Esophagus muscularis mucosa (tissue), 4 donors: ENCODE data around the gene DNAL1. TPM values are rescaled to one million over a fixed set of nuclear protein-coding genes. Genes with fewer than 3 reads are reported as not detected.

ENCODE experiments used
- DNase-seq: peaks from one replicate; pipeline ENCODE4 v3.0.0-alpha.2; 2017; ENCODE audit errors: extremely low spot score
- H3K27ac ChIP-seq, 4 donors: fragments of 200-600 bp; sonication (generic); replicated peaks in 1 of 4; 1 replicate in 3 of 4; 2 replicates in 1 of 4; pipeline ENCODE4 v1.5.1; 2016 to 2019; ENCODE audit warnings: mild to moderate bottlenecking in 1 of 4
- H3K27me3 ChIP-seq, 4 donors: fragments of 200-600 bp; sonication (generic); one replicate each; pipeline versions ENCODE4 v1.5.1 to v1.6.0; 2016 to 2019
- H3K36me3 ChIP-seq, 4 donors: fragments of 200-600 bp; sonication (generic); one replicate each; pipeline ENCODE4 v1.5.1; 2016 to 2019
- H3K4me1 ChIP-seq, 4 donors: fragments of 200-600 bp; sonication (generic); one replicate each; pipeline ENCODE4 v1.5.1; 2016 to 2019
- H3K4me3 ChIP-seq, 4 donors: fragments of 200-600 bp; sonication (generic); 1 replicate in 2 of 4; 2 replicates in 2 of 4; pipeline ENCODE4 v1.5.1; 2016 to 2019; ENCODE audit warnings: mild to moderate bottlenecking in 4 of 4, moderate library complexity in 1 of 4
- H3K9me3 ChIP-seq, 4 donors: fragments of 200-600 bp; sonication (generic); 1 replicate in 3 of 4; 2 replicates in 1 of 4; pipeline ENCODE4 v1.5.1; 2016 to 2019
- EP300 ChIP-seq: sonication (generic); formaldehyde crosslinking; IDR thresholded peaks from one replicate; pipeline ENCODE4 v1.6.1; 2017; ENCODE audit warnings: antibody characterized with exemption
- POLR2A ChIP-seq: fragments of 450-650 bp; IDR thresholded peaks from one replicate; pipeline ENCODE4 v1.6.1; 2017; ENCODE audit warnings: antibody characterized with exemption, moderate library complexity, mild to moderate bottlenecking, low read depth
- POLR2AphosphoS5 ChIP-seq, 2 donors: sonication (generic); formaldehyde crosslinking; IDR thresholded peaks; one replicate each; pipeline ENCODE4 v1.6.1; 2017; ENCODE audit warnings: antibody characterized with exemption in 2 of 2
- WGBS: methylation state at CpG from one replicate; pipeline ENCODE4 v1.1.5; 2018; 5-methylcytosine and 5-hydroxymethylcytosine counted together
- intact Hi-C: fragments of 100-400 bp; cut with DNase I; formaldehyde crosslinking; loops from one replicate; pipeline ENCODE4 v1.15.1; 2023
- small RNA-seq, 3 donors: library from RNA; depleted of rRNA; stranded (forward); fragments of <200 nt; gene quantifications; one replicate each; pipeline ENCODE3, GENCODE V24; 2016
- total RNA-seq, 4 donors: library from RNA; depleted of rRNA; stranded (reverse); fragments of >200 nt; gene quantifications; one replicate each; pipeline versions ENCODE4 v1.1.0 to v1.2.1, GENCODE V29; 2016
- TF ChIP-seq, protein P1 (sequence below), 3 experiments: fragments of 200-600 bp in 2 of 3; fragments of 450-650 bp in 1 of 3; sonication (generic) in 2 of 3; IDR thresholded peaks; one replicate each; pipeline ENCODE4 v1.5.1; 2017 to 2019; ENCODE audit warnings: antibody characterized with exemption in 3 of 3, mild to moderate bottlenecking in 2 of 3, moderate library complexity in 1 of 3

Gene DNAL1
- total RNA-seq, 4 donors from 2014 or later, result 6.2 to 13.7 (median 10.4) TPM

- Histone ChIP-seq H3K36me3 (no peaks in the 10 kb centered on the region), H3K9me3 (no peaks in the 10 kb centered on the region), H3K27me3 (no peaks in the 10 kb centered on the region), H3K27ac (peak overlapping the region; percentile 98 to 100 (median 99)), H3K4me1 (peaks cover 98 to 100% (median 100%) of the 10 kb centered on the region in 4 donors), H3K4me3 (no peak overlapping the region)
- no peak for DNase-seq
- intact Hi-C loops, result no loop called here
- WGBS, result 47% methylated on average over 7 of the region's 7 CpGs
- TF ChIP-seq EP300, result no peak
- no peak for TF ChIP-seq POLR2A
- no peak for TF ChIP-seq POLR2AphosphoS5 (IDR thresholded peaks at IDR 0.05)
- TF ChIP-seq, protein P1, sequence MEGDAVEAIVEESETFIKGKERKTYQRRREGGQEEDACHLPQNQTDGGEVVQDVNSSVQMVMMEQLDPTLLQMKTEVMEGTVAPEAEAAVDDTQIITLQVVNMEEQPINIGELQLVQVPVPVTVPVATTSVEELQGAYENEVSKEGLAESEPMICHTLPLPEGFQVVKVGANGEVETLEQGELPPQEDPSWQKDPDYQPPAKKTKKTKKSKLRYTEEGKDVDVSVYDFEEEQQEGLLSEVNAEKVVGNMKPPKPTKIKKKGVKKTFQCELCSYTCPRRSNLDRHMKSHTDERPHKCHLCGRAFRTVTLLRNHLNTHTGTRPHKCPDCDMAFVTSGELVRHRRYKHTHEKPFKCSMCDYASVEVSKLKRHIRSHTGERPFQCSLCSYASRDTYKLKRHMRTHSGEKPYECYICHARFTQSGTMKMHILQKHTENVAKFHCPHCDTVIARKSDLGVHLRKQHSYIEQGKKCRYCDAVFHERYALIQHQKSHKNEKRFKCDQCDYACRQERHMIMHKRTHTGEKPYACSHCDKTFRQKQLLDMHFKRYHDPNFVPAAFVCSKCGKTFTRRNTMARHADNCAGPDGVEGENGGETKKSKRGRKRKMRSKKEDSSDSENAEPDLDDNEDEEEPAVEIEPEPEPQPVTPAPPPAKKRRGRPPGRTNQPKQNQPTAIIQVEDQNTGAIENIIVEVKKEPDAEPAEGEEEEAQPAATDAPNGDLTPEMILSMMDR (IDR thresholded peaks at IDR 0.05), result no peak
Observed at GRCh38 chr14:73751157-73751691, 106.4 kb downstream of the DNAL1 start.

GRCh38 chr14:73752297-73752992 lies 107.7 kb downstream of the DNAL1 start:
- no peak overlapping the region for H3K4me3 ChIP-seq
- peak overlapping the region; percentile 98 to 100 (median 99) for H3K27ac ChIP-seq
- H3K36me3 ChIP-seq, result no peaks in the 10 kb centered on the region
- peaks cover 98 to 100% (median 100%) of the 10 kb centered on the region in 4 donors for H3K4me1 ChIP-seq
- no peak for DNase-seq
- no peaks in the 10 kb centered on the region for H3K27me3 ChIP-seq
- no peaks in the 10 kb centered on the region for H3K9me3 ChIP-seq
- WGBS, result 30% methylated on average over 7 of the region's 7 CpGs
- intact Hi-C loops, result no loop called here
- TF ChIP-seq, protein P1 (IDR thresholded peaks at IDR 0.05), result peak; percentile 27 to 47 (median 33)
- peak; percentile 46 to 66 for TF ChIP-seq POLR2AphosphoS5 (IDR thresholded peaks at IDR 0.05)
- no peak for TF ChIP-seq EP300

Small RNAs within 50 kb of the gene (small RNA-seq; reads per million reads assigned to genes)
- gene RNU6-240P, result 0 reads per million in 3 donors

Other genes starting within 250 kb of the DNAL1 start
- gene NUMB, start 186.4 kb upstream of the DNAL1 start, total RNA-seq, result 10 to 100 TPM; 49.2 to 63.4 (median 50.7) TPM
- 10 to 100 TPM; 15.8 to 23.7 (median 18.7) TPM for gene RIOX1, start 154.1 kb upstream of the DNAL1 start, total RNA-seq
- 10 to 100 TPM in 2 of 4 donors, 1 to 10 TPM in 2; 8.0 to 30.1 (median 14.1) TPM for gene ACOT1, start 107.8 kb upstream of the DNAL1 start, total RNA-seq
- under 1 TPM; under 0.01 to 0.80 (median 0.34) TPM for gene HEATR4, start 86.0 kb upstream of the DNAL1 start, total RNA-seq
- 100 to 1,000 TPM in 3 of 4 donors, 10 to 100 TPM in 1; 36.8 to 186 (median 128) TPM for gene ACOT2, start 75.8 kb upstream of the DNAL1 start, total RNA-seq
- gene ACOT4, start 53.1 kb upstream of the DNAL1 start, total RNA-seq, result under 1 TPM; 0.42 to 0.57 (median 0.48) TPM
- gene ACOT6, start 32.5 kb upstream of the DNAL1 start, total RNA-seq, result not detected
- 10 to 100 TPM; 34.8 to 74.2 (median 55.0) TPM for gene PNMA1, start 69.4 kb downstream of the DNAL1 start, total RNA-seq
- 1 to 10 TPM; 2.5 to 7.1 (median 4.3) TPM for gene PTGR2, start 206.8 kb downstream of the DNAL1 start, total RNA-seq
- 10 to 100 TPM; 36.5 to 67.6 (median 41.6) TPM for gene ZNF410, start 241.9 kb downstream of the DNAL1 start, total RNA-seq